T-helper 2 cell treated with Interferon-gamma antibody and Interleukin-4, amounts not matched to agents 100 ng/mL and 5 ng/mL, for 36 hours (primary cell): Measurements from ENCODE around the gene ULBP2. TPM values are rescaled to one million over a fixed set of nuclear protein-coding genes. Genes with fewer than 3 reads are reported as not detected.
"Not testable (repeated sequence)": the region's sequence is repeated elsewhere in the genome, so short reads cannot be mapped to it uniquely, and the experiment has no call there.

Experiments
- intact Hi-C: fragments of 100-400 bp; cut with micrococcal nuclease; formaldehyde crosslinking; loops from one replicate; pipeline ENCODE4 v1.15.1; 2023
- total RNA-seq: library from RNA; stranded (reverse); gene quantifications from 2 replicates; pipeline ENCODE4 v1.2.3, GENCODE V29; 2022

Gene ULBP2
- total RNA-seq, 1 donor from 2014 or later = 0.16 TPM

DNA sequence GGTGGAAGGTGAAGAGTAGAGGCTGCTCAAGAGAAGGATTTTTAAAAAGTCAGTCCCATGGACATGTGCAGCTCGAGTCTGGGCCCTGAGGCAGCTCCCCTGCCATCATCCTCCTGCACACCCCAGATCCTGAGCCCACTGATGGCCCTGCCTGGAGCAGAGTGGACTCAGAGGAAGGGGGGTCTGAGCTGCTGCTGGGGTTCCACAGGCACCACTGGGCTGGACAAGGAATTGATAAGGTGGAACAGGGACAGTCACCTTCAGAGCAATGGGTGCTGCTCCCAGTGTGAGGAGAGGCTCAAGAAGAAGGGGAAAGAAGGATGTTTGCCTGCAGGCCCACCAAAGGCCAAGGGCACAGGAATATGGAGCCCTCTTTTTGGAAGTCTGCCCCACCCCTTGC lies 6.2 kb downstream of the ULBP2 start:
- intact Hi-C loops = no loop called here

DNA sequence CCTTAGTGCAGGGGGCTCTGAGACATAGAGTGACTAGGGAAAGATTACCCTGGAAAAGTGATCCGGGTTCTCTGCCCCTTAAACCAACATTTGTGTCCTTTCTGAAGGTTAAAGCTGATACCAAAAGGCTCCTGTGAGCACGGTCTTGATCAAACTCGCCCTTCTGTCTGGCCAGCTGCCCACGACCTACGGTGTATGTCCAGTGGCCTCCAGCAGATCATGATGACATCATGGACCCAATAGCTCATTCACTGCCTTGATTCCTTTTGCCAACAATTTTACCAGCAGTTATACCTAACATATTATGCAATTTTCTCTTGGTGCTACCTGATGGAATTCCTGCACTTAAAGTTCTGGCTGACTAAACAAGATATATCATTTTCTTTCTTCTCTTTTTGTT lies 6.8 kb downstream of the ULBP2 start:
- intact Hi-C loops = no loop called here

DNA sequence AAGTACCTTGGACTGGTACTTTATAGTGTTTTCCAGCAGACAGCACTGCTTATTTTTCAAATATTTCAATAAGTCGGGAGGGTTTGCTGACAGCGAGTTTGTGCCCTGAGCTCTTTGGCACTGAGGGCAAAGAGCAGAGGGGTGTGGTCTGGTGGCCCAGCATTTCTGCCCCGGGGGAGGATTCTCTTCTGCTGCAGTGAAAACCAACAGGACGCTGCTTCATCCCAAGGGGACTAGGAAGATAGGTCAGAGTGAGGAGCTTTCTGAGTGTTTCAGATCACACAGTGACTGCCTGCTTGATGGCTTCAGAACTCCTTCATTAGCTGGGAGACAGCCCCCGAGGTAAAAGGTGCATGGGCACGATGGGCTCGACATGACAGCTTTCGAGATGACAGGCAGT lies 8.6 kb downstream of the ULBP2 start:
- intact Hi-C loops = no loop called here

DNA sequence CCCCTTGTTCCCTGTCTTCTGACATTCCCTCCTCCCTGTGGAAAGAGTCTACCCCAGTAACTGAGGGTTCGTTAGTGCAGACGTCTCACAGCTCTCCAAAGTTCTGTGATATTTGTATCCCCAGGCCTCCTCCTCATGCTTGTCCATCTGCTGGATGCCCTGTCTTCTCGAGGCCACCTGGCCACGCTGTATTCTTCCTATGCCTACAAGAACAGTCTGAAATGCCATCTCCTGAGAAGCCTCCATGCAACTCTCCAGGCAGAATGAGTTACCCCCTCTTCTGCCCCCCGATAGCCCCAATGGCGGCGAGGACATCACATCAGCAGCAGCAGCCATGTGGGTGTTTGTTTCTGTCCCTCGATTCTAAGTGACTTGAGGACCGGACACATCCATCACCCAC lies 9.3 kb downstream of the ULBP2 start:
- intact Hi-C loops = no loop called here

DNA sequence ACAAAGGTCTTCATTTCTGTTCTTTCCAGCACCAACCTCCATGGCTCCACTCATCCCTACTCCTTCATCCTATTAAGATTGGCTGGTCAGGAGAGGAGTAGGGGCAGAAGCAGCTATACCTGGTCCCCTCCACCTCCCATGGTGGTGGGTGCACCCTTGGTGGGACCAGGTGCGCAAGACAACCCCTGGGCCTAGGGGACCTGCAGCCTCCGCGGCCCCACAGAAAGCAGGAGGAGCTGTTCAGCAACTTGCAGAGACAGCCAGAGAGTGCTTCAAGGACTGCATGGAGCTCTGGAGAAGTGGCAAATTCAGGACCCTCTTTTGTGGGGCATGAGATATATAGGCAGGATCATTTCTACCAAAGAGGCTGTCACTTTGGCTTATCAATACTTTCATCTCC lies 9.8 kb downstream of the ULBP2 start:
- intact Hi-C loops = no loop called here

DNA sequence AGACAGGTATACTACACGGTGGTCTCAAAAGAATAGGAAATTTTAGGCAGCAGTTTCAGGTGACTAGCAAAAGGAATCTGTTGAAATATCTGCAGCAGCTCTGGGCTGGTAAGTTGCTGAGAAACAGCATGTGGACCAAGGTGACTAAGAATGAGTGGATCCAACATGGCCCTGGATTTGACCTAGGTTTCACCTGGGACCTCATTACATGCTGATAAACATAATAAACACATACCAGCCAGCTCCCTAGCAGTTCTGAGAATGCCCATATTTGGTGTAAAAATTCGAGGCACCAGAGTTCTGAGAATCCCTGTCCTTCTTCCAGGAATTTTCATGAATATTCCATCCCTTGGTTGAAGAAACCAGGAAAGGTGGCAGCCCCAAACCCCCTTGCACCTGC lies 11.6 kb downstream of the ULBP2 start:
- intact Hi-C loops = not testable (repeated sequence)

DNA sequence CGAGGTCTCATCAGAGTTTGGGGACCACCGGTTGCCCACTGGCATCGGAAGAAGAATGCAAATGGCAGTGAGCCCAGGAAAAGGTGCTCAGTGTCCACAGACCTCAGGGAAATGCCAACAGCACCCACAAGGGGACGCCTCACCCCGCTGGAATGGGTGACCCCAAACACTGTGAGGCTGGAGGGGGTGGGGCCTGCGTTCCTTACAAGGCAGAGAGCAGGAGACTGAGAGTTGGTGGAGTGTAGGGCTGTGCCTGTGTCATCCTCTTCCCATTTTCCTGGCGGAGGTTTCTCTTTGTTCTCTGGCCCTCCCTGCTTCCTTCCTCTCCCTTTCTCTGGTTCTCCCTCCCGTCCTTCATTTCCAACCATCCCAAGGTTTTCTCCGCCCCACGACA lies 12.1 kb downstream of the ULBP2 start:
- intact Hi-C loops = not testable (repeated sequence)

DNA sequence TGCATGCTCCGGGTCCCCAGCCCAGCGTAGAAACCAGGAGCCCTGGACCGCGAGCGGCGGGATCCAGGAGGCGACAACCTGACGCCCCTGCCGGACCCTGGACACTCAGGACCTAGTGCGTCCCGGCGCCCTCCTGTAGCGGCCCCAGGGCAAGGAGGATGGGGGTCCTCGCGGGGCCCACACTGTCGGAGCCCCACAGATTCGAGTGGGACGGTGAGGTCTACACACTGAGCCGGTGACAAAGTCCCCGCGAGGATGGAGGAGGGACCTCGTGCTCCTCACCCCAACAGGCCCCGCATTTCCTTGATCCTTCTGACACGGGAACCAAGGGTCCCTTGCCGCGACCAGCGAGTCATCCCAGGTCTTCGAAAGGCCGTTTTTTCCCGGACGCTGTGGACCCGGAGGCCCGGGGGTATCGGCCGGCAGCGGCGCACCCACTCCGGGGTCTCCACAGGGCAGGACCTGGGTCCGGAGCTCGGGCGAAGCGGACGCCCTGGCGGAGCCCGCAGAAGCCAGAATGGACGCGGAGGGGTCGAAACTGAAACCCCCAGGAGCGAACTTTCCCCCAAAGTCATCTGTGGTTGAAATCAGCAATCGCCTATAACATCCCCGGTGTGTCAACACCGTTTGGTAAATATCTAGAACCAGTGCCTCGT lies 12.6 kb downstream of the ULBP2 start:
- intact Hi-C loops = not testable (repeated sequence)

DNA sequence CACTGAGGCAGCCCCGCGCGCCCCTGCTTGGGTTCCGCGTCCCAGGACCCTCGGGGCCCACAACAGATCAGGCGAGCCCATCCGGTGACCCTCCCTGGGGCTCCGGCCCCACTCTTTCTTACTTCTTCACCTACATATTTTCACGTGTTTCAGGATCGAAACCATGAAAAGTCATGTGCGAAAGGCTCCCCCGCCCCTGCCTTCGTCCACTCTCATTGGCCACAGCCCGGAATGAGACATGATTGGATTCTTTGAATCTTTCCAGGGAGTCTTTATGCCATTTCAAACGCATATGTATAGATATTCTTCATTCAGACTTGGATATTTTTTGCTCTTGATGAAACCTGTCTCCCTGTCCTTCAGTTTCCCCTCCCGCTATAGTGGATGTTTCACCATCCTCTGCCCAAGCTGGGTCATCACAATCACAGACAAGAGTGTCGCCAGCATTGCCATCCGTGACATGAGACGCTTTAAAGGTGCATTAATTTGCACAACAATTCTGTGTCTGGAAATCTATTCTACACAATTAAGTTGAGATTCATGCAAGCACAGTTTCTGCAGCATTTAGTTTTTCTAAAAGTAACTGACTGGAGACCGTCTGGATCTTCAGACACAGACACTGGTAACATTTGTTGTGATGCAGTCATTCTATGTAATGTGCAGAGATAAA lies 13.3 kb downstream of the ULBP2 start:
- intact Hi-C loops = not testable (repeated sequence)

DNA sequence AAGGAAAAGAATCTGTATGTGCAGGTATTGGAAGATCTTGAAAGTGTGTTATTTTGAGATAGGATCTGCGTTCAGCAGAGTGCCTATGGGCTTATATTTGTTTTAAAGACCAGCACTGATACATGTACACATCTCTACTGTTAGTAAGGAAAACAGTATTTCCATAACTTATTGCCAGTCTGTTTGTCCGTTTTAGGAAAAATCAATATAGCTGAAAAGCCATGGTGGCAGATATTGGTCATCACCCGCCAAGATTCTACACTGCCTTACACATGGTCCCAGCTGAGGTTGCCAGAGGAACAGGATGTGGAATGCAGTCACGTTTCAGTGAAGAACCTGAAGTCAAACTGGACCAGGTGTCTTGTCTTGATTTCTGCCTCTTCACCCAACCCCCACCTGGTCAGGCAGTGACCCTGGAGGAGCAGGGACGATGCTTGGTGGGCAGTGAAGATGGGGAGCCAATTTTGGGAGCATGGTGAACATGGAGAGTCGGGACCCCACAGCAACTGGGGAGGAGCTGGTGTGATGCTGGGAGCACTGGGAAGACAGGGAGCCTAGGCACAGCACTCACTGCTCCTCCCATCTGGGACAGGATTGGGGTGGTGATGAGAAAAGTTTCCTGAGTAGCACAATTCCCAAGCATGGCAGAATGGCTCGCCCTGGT lies 14.0 kb downstream of the ULBP2 start:
- intact Hi-C loops = not testable (repeated sequence)

DNA sequence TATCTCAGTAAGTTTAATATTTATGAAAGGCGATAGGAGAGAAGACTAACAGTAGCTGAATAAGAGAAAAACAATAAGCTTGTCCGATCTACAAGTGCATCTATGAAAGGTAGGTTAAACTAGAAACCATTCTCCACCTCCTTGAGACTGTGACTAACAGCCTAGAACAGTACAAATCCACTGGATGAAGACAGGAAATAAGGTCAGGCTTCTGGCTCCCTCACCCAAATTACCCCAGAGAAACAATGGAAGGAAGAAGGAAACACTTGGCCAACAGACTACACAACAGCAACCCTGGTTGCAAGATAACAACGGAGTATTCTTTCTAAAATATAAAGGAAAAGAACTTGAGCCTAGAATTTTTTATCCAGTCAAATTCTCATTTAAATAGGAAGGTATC lies 16.3 kb downstream of the ULBP2 start:
- intact Hi-C loops = not testable (repeated sequence)

DNA sequence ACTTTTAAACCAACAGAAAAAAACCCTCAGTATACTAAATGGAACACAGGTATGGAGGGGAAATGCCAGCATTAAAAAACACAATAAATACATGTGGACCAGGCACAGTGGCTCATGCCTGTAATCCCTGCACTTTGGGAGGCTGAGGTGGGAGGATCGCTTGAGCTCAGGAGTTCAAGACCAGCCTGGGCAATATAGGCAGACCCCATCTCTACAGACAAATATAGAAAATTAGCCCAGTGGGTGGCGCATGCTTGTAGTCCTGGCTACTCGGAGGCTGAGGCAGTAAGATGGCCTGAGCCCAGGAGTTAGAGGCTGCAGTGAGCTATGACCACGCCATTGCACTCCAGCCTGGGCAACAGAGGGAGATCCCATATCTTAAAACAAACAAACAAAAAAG lies 18.0 kb downstream of the ULBP2 start:
- intact Hi-C loops = loop anchor here (5.0 kb wide), 1 partner anchor 33 kb away; no protein-coding TSS in a partner anchor

DNA sequence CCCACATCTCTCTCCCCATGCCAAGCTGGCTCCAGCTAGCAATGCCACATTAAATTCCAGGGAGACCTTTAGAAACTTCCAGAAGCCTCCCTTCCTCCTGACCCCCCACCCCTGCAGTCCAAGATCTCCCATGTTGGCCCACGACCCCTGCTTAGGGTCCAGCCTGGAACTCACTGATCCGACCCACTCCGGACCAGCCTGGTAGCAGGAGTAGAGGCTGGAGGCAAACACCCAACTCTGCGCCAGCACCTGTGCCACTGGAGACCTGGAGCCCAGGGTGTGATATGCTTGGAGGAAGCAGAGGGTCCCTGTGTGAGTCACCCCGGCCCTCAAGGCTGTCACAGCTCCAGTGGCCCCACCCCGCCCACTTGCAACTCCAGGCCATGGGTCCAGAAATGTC lies 18.7 kb downstream of the ULBP2 start:
- intact Hi-C loops = loop anchor here (5.0 kb wide), 1 partner anchor 33 kb away; no protein-coding TSS in a partner anchor

DNA sequence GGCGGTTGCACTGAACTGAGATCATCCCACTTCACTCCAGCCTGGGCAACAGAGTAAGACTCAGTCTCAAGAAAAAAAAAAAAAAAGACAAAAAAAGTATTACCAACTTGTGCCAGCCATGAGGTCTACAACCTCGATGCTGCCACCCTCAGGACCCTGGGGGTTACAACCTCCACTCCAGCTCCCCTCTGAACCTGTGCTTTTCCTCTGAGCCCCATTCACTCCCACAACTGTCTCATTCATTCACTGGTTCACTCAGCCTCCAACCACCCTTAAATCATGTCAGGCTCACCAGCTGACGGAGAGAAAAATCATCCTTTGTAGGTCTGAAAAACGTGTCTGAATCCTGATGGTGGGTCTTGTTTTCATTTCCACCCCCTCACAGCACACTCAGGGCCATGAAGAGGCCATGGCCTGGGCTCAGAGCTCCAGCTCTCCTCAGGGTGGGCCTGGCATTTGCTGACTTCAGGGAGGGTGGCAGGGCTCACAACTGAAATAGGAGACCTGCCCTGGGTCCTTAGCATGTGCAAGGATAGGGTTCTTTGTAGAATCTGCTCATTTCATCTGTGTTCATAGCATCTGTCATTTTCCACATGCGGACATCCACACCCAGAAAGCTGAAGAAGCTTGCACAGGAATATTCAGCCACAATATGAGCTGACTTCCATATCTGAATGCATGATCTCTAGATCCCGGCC lies 20.1 kb downstream of the ULBP2 start:
- intact Hi-C loops = loop anchor here (2.0 to 5.0 kb wide), 2 partner anchors 29 to 35 kb away; no protein-coding TSS in a partner anchor

DNA sequence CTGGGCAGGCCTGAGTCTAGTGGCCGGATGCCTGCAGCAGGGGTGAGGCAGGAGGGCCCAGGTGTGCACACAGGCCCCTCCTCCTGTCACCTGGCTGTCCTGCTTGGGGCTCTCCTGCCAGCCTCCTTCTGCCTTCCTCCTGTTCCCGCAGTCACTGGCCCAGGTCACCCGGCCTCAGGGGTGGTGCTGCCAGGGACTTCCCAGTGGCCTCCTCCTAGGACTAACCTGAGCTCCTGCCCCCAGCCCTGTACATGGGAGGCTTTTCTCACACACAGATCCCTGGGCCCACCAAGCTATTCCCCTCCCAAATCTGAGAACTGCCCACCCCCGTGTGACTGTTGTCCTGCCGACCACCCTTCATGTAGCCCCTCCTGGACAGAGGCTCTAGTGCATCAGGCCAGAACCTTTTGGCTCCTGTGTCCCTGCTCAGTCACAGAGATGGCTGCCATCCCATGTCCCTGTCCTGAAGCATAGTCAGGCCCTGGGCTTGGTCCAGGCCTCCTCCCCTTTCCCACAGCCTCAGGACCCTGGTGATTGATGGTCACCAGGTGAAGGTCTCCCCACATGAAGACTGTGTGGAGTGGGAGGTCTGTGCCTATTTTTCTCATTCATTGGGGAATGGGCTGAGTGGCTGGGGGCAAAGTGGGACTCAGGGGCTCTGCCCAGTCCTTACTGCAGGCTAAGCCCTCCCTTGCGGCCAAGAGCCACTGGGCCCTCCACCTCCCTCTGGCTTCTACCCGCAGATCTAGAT lies 20.8 kb downstream of the ULBP2 start:
- intact Hi-C loops = loop anchor here (1.0 to 5.0 kb wide), 4 partner anchors 20 to 42 kb away; partner anchors contain the start of gene ULBP2

DNA sequence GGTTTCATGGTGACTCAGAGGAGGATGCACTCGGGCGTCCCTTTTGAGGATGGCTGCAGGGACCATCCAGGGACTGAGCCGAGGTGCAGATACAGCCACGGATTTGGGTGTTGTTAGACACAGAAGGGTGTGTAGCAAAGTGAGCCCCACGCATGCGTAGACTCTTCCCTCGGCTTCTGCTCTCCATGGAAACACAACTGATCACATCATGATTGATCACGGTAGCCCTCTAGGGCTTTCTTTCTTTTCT lies 21.3 kb downstream of the ULBP2 start:
- intact Hi-C loops = loop anchor here (1.0 to 5.0 kb wide), 4 partner anchors 21 to 41 kb away; partner anchors contain the start of gene ULBP2

DNA sequence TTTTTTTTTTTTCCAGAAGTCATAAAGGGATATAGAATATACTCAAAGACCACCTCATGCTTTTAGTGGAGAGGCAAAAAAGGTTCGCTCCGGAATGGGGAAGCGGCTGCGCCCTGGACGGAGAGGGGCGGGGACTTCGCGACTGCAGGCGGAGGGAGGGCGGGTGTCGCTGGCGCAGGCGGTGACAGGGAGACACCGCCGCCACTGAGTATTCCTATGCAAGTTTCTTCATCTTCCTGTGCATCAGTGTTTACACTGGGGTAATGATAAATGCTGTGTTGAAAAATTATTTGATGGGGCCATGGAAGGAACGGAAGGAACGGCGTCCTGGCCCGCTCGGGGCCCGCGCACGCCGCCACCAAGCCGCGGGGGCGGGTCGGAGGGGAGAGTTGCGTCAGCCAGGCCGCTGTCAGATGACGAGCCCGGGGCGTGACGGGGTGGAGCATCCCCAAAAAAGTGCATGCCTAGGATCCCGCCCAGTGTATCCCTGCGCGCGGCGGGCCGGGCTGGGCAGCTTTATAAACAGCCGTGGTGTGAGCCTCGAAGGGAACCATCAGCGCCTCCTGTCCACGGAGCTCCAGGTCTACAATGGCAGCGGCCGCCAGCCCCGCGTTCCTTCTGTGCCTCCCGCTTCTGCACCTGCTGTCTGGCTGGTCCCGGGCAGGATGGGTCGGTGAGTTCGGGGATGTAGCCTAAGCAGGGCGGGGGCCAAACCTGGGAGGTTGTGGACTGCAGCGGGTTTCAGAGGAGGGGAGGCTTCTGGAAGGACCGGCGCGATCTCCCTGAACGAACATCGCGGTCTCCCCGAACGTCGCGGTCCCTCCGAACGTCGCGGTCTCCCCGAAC lies 21.9 kb downstream of the ULBP2 start, which contains the start of gene ULBP1:
TSS of gene ULBP1 (plus strand) at position 482 of the 846 bp plus-strand sequence. CDS start at position 589, 107 bp downstream.
- intact Hi-C loops = loop anchor here (1.0 to 5.0 kb wide), 4 partner anchors 21 to 41 kb away; partner anchors contain the start of gene ULBP2

DNA sequence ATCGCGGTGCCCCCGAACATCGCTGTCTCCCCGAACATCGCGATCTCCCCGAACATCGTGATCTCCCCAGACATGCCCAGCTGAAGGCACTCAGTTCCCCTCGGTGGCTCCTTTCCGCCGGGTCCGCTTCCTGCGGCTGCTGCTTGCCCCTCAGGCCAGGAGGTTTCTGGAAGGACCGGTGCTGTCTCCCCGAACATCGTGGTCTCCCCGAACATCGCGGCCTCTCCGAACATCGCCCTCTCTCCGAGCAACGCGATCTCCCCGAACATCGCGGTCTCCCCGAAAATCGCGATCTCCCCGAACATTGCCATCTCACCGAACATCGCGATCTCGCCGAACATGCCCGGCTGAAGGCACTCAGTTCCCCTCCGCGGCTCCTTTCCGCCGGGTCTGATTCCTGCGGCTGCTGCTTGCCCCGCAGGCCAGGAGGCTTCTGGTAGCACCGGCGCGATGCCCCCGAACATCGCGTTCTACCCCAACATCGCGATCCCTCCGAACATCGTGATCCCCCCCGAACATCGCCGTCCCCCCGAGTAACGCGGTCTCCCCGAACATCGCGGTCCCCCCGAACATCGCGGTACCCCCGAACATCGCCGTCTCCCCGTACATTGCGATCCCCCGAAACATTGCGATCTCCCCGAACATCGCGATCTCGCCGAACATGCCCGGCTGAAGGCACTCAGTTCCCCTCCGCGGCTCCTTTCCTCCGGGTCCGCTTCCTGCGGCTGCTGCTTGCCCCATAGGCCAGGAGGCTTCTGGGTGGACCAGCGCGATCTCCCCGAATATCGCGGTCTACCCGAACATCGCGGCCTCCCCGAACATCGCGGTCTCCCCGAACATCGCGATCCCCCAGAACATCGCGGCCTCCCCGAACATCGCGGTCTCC lies 22.7 kb downstream of the ULBP2 start:
- intact Hi-C loops = loop anchor here (5.0 kb wide), 1 partner anchor 37 kb away; no protein-coding TSS in a partner anchor
